HuH-7.5 (cell line): ENCODE measurements around the gene BIN2.
"Not testable (repeated sequence)": the region's sequence is repeated elsewhere in the genome, so short reads cannot be mapped to it uniquely, and the experiment has no call there.

ENCODE experiments used
- DNase-seq: peaks from one replicate; pipeline ENCODE4 v3.0.0; 2011; ENCODE audit warnings: low spot score

The BIN2 gene

GRCh38 chr12:51345681-51346080 is 21.7 kb upstream of the BIN2 start:
- no peak for DNase-seq

- DNase-seq, result no peak
These were observed 19.2 kb upstream of the BIN2 start for GRCh38 chr12:51343201-51343600.

- DNase-seq, result no peak
These were observed 18.4 kb upstream of the BIN2 start for GRCh38 chr12:51342416-51342815.

- DNase-seq, result peak; percentile 78
These were observed 17.5 kb upstream of the BIN2 start for GRCh38 chr12:51341251-51342007.

GRCh38 chr12:51339750-51340149 is 15.8 kb upstream of the BIN2 start:
- DNase-seq, result no peak

GRCh38 chr12:51337336-51337735 is 13.4 kb upstream of the BIN2 start:
- not testable (repeated sequence) for DNase-seq

- no peak for DNase-seq
These were observed 12.0 kb upstream of the BIN2 start for GRCh38 chr12:51335931-51336330.

GRCh38 chr12:51334764-51335163 is 10.8 kb upstream of the BIN2 start:
- DNase-seq, result no peak

GRCh38 chr12:51333536-51333935 is 9.6 kb upstream of the BIN2 start:
- DNase-seq, result no peak

- no peak for DNase-seq
These were observed 6.2 kb upstream of the BIN2 start for GRCh38 chr12:51330186-51330585.

GRCh38 chr12:51329742-51330141 is 5.8 kb upstream of the BIN2 start:
- no peak for DNase-seq

GRCh38 chr12:51328587-51328986 is 4.6 kb upstream of the BIN2 start:
- DNase-seq, result no peak

GRCh38 chr12:51326698-51327439 is 2.9 kb upstream of the BIN2 start:
- DNase-seq, result peak; percentile 31

GRCh38 chr12:51324953-51325352 is 979 bp upstream of the BIN2 start:
- no peak for DNase-seq

GRCh38 chr12:51323317-51323960 is 535 bp downstream of the BIN2 start:
- no peak for DNase-seq

- no peak for DNase-seq
These were observed 1.5 kb downstream of the BIN2 start for GRCh38 chr12:51322452-51322851.

GRCh38 chr12:51321882-51322281 is 2.1 kb downstream of the BIN2 start:
- DNase-seq, result no peak

GRCh38 chr12:51320695-51321320 is 3.2 kb downstream of the BIN2 start:
- peak; percentile 33 for DNase-seq

- no peak for DNase-seq
These were observed 3.7 kb downstream of the BIN2 start for GRCh38 chr12:51320311-51320694.

GRCh38 chr12:51318846-51319599 is 5.0 kb downstream of the BIN2 start:
- no peak for DNase-seq

GRCh38 chr12:51318057-51318806 is 5.7 kb downstream of the BIN2 start:
- DNase-seq, result not testable (repeated sequence)
